ENCODE results near the gene PEX26.
A peak's percentile ranks its signal among the peaks of the same experiment; 100 is the strongest.
"Not testable (repeated sequence)": the region's sequence is repeated elsewhere in the genome, so short reads cannot be mapped to it uniquely, and the experiment has no call there.

The PEX26 gene

DNA sequence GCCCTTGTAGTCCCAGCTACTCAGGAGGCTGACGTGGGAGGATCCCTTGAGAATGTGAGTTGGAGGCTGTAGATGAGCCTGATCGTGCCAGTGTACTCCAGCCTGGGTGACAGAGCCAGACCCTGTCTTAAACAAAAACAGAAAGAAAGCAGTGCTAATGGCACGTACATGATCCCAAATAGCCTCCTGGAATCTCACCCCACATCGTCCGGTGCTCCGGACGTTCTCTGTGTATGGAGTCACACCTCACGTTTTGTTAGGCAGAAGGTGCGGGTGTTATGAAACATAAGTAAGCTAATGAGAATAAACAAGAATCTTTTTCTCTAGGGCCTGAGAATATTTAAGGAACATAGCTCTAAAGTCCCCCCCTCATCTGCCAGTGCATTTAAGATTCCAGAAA lies 29.7 kb upstream of the PEX26 start:
- no peak overlapping the region for H3K4me3 ChIP-seq (ENCODE audit: low read depth, low read length)
- TF ChIP-seq, protein P1, sequence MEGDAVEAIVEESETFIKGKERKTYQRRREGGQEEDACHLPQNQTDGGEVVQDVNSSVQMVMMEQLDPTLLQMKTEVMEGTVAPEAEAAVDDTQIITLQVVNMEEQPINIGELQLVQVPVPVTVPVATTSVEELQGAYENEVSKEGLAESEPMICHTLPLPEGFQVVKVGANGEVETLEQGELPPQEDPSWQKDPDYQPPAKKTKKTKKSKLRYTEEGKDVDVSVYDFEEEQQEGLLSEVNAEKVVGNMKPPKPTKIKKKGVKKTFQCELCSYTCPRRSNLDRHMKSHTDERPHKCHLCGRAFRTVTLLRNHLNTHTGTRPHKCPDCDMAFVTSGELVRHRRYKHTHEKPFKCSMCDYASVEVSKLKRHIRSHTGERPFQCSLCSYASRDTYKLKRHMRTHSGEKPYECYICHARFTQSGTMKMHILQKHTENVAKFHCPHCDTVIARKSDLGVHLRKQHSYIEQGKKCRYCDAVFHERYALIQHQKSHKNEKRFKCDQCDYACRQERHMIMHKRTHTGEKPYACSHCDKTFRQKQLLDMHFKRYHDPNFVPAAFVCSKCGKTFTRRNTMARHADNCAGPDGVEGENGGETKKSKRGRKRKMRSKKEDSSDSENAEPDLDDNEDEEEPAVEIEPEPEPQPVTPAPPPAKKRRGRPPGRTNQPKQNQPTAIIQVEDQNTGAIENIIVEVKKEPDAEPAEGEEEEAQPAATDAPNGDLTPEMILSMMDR (IDR thresholded peaks at IDR 0.05; ENCODE audit: control insufficient read depth, extremely low read depth, insufficient read depth) = no peak
- DNase-seq (ENCODE audit: low read depth) = no peak

DNA sequence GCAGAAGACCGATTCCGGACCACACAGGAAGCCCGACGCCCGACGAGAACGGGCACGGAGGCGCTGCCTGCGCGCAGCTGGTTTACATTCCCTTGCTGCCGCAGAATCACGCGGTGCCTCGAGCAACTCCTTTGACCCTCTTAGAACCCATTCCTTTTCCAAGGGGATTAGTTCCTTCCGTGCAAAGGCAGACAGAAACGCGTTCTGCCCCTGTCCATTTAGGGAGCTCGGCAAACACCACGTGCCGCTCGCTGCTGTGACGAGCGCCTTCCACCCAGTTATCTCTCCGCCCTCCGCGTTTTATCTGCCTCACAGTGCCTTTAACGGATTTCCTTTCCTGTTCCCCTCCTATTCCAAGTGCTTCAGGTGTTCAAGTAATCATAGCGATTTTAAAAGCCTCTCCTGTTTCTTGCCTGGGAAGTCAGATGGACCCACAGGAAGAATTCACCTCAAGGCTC lies 29.3 kb upstream of the PEX26 start:
- TF ChIP-seq, protein P1 (IDR thresholded peaks at IDR 0.05; ENCODE audit: control insufficient read depth, extremely low read depth, insufficient read depth) = no peak
- no peak for DNase-seq (ENCODE audit: low read depth)
- no peak overlapping the region for H3K4me3 ChIP-seq (ENCODE audit: low read depth, low read length)

DNA sequence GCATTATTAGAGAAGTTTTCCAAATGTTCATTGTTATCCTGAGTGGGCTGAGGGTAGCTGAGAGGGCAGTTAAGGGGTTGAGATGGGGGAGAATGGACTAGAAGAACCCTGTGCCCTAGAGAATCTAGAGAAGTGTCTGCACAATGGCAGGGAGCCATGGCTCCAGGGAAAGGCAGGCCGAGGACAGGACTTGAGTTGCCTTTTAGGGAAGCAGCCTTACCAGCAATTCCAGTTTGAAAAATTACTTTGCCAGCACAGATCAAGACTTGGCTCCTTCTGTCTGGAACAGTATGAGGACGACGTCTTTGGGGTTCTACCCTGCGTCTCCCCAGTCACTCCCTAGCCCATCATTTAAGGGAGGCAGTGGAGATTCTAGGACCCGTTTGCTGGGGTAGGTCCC lies 27.7 kb upstream of the PEX26 start:
- no peak overlapping the region for H3K4me3 ChIP-seq (ENCODE audit: low read depth, low read length)
- TF ChIP-seq, protein P1 (IDR thresholded peaks at IDR 0.05; ENCODE audit: control insufficient read depth, extremely low read depth, insufficient read depth) = no peak
- DNase-seq (ENCODE audit: low read depth) = peak; percentile 66

DNA sequence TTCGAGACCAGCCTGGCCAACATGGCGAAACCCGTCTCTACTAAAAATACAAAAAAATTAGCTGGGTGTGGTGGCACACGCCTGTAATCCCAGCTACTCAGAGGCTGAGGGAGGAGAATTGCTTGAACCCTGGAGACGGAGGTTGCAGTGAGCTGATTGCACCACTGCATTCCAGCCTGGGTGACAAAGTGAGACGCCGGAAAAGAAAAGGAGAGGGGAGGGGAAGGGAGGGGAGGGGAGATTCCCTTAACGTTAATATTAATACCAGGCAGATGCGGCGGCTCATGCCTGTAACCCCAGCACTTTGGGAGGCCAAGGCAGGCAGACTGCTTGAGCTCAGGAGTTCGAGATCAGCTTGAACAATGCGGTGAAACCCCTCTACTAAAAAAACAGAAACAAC lies 26.7 kb upstream of the PEX26 start:
- DNase-seq (ENCODE audit: low read depth) = not testable (repeated sequence)

DNA sequence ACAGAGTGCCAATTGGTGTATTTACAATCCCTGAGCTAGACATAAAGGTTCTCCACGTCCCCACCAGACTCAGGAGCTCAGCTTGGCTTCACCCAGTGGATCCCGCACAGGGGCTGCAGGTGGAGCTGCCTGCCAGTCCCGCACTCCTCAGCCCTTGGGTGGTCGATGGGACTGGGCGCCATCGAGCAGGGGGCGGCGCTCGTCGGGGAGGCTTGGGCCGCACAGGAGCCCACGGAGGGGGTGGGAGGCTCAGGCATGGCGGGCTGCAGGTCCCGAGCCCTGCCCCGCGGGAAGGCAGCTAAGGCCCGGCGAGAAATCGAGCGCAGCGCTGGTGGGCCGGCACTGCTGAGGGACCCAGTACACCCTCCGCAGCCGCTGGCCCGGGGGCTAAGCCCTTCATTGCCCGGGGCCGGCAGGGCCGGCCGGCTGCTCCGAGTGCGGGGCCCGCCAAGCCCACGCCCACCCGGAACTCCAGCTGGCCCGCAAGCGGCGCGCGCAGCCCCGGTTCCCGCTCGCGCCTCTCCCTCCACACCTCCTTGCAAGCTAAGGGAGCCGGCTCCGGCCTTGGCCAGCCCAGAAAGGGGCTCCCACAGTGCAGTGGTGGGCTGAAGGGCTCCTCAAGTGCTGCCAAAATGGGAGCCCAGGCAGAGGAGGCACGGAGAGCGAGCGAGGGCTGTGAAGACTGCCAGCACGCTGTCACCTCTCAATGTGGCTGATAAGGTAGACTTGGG lies 24.4 kb upstream of the PEX26 start:
- not testable (repeated sequence) for H3K4me3 ChIP-seq (ENCODE audit: low read depth, low read length); DNase-seq (ENCODE audit: low read depth)

More for the DNA sequence above, 26.7 kb upstream of the PEX26 start:
- H3K4me3 ChIP-seq (ENCODE audit: low read depth, low read length) = not testable (repeated sequence)

DNA sequence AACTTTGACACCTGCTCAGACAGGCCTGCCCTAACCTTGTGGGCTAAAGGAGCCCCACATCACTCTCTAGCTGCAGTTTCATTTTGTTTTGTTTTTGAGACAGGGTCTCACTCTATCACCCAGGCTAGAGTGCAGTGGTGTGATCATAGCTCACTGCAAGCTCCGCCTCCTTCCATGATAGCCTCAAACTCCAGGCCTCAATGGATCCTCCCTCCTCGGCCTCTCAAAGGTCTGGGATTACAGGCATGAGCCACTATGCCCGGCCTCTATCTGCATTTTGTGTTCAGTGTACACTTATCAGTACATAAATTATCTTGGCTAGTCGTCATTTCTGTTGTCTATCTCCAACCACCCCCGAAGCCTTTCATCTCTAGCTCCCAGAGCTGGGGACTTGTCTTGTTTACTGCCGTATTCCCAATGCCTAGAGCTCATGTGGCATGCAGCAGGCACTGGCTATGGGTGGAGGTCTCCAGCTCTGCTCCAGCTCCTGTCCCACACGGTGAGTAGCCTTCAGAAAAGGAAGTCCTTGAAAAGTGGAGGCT lies 22.1 kb upstream of the PEX26 start:
- H3K4me3 ChIP-seq (ENCODE audit: low read depth, low read length) = no peak overlapping the region
- TF ChIP-seq, protein P1 (IDR thresholded peaks at IDR 0.05; ENCODE audit: control insufficient read depth, extremely low read depth, insufficient read depth) = no peak
- no peak for DNase-seq (ENCODE audit: low read depth)

DNA sequence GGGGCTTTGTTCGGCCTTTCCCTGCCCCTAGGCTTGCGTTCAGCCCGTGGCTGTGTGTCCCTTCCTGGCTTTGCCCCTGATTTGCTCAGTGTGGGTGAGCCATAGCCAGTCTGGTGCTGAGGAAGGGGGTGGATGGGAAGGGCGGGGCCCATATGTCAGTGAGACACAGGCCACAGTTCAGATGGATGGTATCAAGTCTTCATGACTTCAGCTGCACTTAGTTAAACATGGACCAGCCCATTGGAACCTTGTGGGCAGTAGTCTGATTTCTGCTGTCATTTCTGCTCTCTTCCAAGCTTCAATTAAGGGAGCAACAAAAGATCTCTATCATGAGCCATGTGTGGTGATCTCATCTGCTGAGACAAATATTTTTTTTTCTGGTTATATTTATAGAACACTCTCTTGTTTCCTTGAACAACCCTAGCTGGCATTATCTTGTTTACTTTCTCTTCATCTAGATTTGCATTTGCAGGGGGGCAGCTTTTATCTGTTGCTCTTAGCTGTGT lies 21.6 kb upstream of the PEX26 start:
- TF ChIP-seq, protein P1 (IDR thresholded peaks at IDR 0.05; ENCODE audit: control insufficient read depth, extremely low read depth, insufficient read depth) = no peak

More for the DNA sequence above, 21.6 kb upstream of the PEX26 start:
- DNase-seq (ENCODE audit: low read depth) = peak; percentile 93
- no peak overlapping the region for H3K4me3 ChIP-seq (ENCODE audit: low read depth, low read length)

All from LNCaP clone FGC (cell line).